D341Med (cell line): Measurements from ENCODE around the gene KCNC3.
A peak's percentile ranks its signal among the peaks of the same experiment; 100 is the strongest.

Experiments used
- DNase-seq: peaks from one replicate; pipeline ENCODE4 v3.0.0; 2012; ENCODE audit warnings: low spot score

Gene KCNC3

GRCh38 chr19:50310759-50311465 lies 18.3 kb downstream of the KCNC3 start:
- DNase-seq, result no peak

- DNase-seq, result no peak
Measured at GRCh38 chr19:50309396-50310125, 19.6 kb downstream of the KCNC3 start.

- DNase-seq, result no peak
Measured at GRCh38 chr19:50308991-50309390, 20.2 kb downstream of the KCNC3 start.

- DNase-seq, result no peak
Measured at GRCh38 chr19:50303558-50303957, 25.6 kb downstream of the KCNC3 start.

- DNase-seq, result no peak
Measured at GRCh38 chr19:50301607-50301971, 27.6 kb downstream of the KCNC3 start.

GRCh38 chr19:50300814-50301606 lies 28.2 kb downstream of the KCNC3 start:
- no peak for DNase-seq

- no peak for DNase-seq
Measured at GRCh38 chr19:50300051-50300450, 29.1 kb downstream of the KCNC3 start.

- DNase-seq, result no peak
Measured at GRCh38 chr19:50293263-50294004, 35.7 kb downstream of the KCNC3 start.

GRCh38 chr19:50292216-50292827 lies 36.9 kb downstream of the KCNC3 start:
- peak; percentile 17 for DNase-seq

- peak; percentile 17 for DNase-seq
Measured at GRCh38 chr19:50290775-50291174, 38.4 kb downstream of the KCNC3 start.

GRCh38 chr19:50290011-50290410 lies 39.2 kb downstream of the KCNC3 start:
- DNase-seq, result no peak

- no peak for DNase-seq
Measured at GRCh38 chr19:50288954-50289353, 40.2 kb downstream of the KCNC3 start.

GRCh38 chr19:50287331-50287730 lies 41.8 kb downstream of the KCNC3 start:
- no peak for DNase-seq

GRCh38 chr19:50286443-50286842 lies 42.7 kb downstream of the KCNC3 start:
- no peak for DNase-seq

GRCh38 chr19:50285833-50286232 lies 43.3 kb downstream of the KCNC3 start:
- DNase-seq, result no peak

- no peak for DNase-seq
Measured at GRCh38 chr19:50281491-50281890, 47.7 kb downstream of the KCNC3 start.

- DNase-seq, result no peak
Measured at GRCh38 chr19:50280983-50281382, 48.2 kb downstream of the KCNC3 start.

- DNase-seq, result no peak
Measured at GRCh38 chr19:50280074-50280473, 49.1 kb downstream of the KCNC3 start.

- no peak for DNase-seq
Measured at GRCh38 chr19:50277966-50278580, 51.1 kb downstream of the KCNC3 start.

- no peak for DNase-seq
Measured at GRCh38 chr19:50276370-50277063, 52.7 kb downstream of the KCNC3 start.
